GM18508 (cell line): ENCODE measurements around the gene SEZ6L2.
"Not testable (repeated sequence)": the region's sequence is repeated elsewhere in the genome, so short reads cannot be mapped to it uniquely, and the experiment has no call there.

Experiments used
- ATAC-seq: cut with Tn5 transposase; IDR thresholded peaks from one replicate; pipeline ENCODE4 v1.9.1; 2021; ENCODE audit warnings: moderate number of reproducible peaks; ENCODE audit not compliant: insufficient read depth, unreplicated experiment

Gene SEZ6L2

GRCh38 chr16:29891525-29892457 lies 7.6 kb downstream of the SEZ6L2 start:
- ATAC-seq, result no peak

DNA sequence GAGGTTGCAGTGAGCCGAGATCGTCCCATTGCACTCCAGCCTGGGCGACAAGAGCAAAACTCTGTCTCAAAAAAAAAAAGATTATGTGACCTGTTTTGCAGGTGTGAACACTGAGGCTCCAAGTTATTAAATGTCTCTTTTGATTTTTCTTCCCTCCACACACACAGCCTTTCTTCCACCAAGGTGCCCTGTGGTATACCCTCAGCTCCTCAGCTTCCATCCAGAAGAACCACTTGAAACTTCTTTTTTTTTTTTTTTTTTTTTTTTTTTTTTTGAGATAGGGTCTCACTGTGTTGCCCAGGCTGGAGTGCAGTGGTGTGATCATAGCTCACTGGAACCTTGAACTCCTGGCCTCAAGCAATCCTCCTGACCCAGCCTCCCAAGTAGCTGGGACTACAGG lies 10.0 kb downstream of the SEZ6L2 start:
- not testable (repeated sequence) for ATAC-seq

GRCh38 chr16:29883987-29884386 lies 15.4 kb downstream of the SEZ6L2 start:
- ATAC-seq, result no peak

GRCh38 chr16:29881050-29881449 lies 18.3 kb downstream of the SEZ6L2 start:
- no peak for ATAC-seq

DNA sequence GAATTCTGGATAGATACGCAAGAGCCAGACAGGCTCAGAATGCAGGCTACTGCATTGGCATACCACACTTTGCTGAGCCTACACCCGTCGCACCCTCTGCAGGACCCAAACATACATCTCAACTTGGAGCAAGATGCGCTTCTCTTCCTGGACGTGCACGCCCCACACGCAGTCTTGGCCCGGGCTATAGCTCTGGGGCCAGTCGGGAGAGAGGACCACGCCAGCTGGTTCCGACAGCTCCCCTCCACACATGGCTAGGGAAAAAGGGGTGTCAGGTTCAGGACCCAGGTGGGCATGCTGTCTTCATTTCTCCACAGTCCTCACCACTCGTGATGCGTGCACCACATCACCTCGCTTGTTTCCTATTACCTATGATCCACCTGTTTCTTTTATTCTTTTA lies 21.2 kb downstream of the SEZ6L2 start:
- ATAC-seq, result no peak

- ATAC-seq, result no peak
Measured at GRCh38 chr16:29877266-29877961, 21.9 kb downstream of the SEZ6L2 start.

GRCh38 chr16:29876594-29877249 lies 22.6 kb downstream of the SEZ6L2 start:
- no peak for ATAC-seq

- ATAC-seq, result no peak
Measured at GRCh38 chr16:29876217-29876593, 23.1 kb downstream of the SEZ6L2 start.

- no peak for ATAC-seq
Measured at GRCh38 chr16:29875206-29875605, 24.1 kb downstream of the SEZ6L2 start.

GRCh38 chr16:29873319-29873718 lies 26.0 kb downstream of the SEZ6L2 start:
- no peak for ATAC-seq

GRCh38 chr16:29871822-29872546 lies 27.4 kb downstream of the SEZ6L2 start:
- ATAC-seq, result no peak

GRCh38 chr16:29869067-29869466 lies 30.3 kb downstream of the SEZ6L2 start:
- not testable (repeated sequence) for ATAC-seq

DNA sequence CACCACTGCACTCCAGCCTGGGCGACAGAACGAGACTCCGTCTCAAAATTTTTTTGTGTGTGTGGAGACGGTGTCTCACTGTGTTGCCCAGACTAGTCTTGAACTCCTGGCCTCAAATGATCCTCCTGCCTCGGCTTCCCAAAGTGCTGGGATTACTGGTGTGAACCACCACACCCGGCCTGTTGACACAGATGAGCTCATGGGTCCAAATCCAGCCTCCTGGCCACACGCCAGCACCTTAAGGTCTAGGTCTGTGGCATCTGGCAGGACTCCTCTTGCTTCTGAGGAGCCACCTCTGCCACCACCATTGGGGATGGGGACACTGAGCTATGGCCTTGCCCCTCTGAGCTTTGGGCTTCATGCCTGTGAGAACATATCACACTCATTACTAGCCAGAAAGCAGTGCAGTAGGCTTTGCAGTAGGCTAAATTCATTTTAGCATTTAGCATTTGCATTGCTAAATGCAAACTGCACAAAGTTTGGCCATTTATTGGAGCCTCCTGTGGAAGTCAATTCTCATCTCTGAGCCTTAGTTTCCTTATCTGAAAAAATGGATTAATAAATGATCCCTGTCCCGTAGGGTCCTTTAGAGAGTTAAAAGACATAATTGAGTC lies 30.8 kb downstream of the SEZ6L2 start:
- no peak for ATAC-seq

GRCh38 chr16:29864205-29864604 lies 35.1 kb downstream of the SEZ6L2 start:
- no peak for ATAC-seq

GRCh38 chr16:29863669-29863984 lies 35.7 kb downstream of the SEZ6L2 start:
- no peak for ATAC-seq

DNA sequence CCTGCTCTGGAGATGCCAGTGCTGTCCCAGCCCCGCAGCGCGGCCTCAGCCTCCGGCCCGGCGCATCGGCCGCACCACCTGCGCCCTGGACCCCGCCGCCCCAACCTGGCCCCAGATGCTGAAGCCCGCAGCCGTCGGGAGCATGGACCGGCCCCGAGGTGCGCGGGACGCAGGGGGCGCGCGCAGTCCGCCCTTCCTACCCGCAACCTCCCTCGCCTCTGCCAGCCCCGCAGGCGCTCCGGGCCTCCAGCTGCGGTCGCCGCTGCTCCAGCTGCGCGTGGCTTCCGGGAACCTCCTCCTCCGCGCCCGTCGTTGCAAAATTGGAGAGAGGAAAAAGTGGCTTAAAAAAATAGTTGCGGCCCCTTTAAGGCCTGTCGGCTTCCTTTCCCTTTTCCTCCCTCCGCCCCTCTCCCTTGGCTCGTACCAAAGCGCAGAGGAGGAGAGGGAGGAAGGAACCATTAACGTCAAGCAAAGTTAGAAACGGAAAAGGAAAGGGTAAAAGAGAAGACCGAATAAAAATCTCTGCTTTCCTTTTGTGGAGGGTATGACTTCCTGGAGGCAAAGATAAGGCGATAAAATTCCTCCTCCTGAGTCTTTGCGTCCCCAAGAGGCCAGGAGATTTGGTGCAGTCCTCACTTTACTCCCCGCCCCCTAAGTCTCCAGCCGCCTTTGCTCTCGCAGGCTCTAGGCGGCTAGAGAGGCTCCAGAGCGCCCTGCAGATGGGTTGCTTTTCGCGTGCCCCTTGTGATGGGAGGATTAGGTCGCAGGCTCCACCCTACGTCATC lies 36.3 kb downstream of the SEZ6L2 start, which contains the start of gene CDIPT:
TSS of gene CDIPT (minus strand) at position 343 of the 785 bp plus-strand sequence. CDS start 369 bp downstream, outside the sequence.
- ATAC-seq, result peak; percentile 77

DNA sequence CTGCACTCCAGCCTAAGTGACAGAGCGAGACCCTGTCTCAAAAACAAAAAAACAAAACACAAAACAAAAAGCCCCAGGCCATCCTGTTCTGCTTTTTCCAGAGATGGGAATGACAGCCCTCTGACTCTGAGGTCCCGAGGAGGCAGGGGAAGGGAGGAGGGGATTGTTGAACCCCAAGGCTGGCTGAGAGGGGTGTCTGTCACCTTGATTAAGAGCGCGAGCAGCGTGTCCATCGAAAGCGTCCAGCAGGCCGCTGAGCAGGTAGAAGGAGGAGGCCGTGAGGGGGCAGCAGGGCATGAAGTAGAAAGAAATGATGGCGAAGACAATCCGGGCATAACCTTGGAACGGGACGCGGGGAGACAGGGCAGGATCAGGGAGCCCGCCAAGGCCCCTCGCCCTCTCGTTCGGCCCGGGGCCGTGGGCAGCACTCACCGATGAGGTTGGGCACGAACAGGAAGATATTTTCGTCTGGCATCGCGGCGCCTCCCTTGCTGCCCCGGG lies 36.9 kb downstream of the SEZ6L2 start:
- ATAC-seq, result no peak

- no peak for ATAC-seq
Measured at GRCh38 chr16:29860218-29860617, 39.1 kb downstream of the SEZ6L2 start.

DNA sequence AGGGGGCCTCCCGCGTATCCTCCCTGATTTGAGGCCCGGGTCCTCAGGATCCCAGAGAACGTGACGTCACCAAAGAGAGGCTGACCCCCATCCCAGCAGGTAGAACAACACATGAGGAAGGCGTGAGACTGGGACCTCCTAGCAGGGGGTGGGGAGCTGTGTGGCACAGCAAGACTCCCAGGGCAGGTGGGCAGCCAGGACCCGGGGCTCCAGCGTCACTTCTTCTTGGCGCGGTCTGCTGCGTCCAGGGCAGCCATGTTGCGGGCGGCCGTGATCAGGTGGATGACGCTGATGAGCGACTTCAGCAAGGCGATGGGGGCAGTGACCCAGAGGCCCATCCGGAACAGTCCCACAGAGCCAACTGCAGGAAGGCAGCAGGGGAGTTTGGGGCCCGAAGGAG lies 40.4 kb downstream of the SEZ6L2 start:
- no peak for ATAC-seq
